SU-DHL-6 (cell line): ENCODE measurements around the gene WWOX.

Experiments
- CTCF ChIP-seq: fragments of 200-600 bp; sonication (generic); IDR thresholded peaks from one replicate; pipeline ENCODE4 v1.5.1; 2017; ENCODE audit warnings: antibody characterized with exemption, mild to moderate bottlenecking, low read length, moderate library complexity; ENCODE audit not compliant: insufficient read depth, poor library complexity, severe bottlenecking
- EZH2phosphoT487 ChIP-seq: fragments of 200-600 bp; sonication (generic), shearing (Covaris generic); conservative IDR thresholded peaks from 2 replicates; pipeline ENCODE4 v1.6.1; 2018; ENCODE audit warnings: mild to moderate bottlenecking, antibody characterized with exemption, low read length, moderate library complexity, mixed read lengths

GRCh38 chr16:78362524-78363135, 263.2 kb downstream of the WWOX start:
- TF ChIP-seq CTCF = no peak
- no peak for TF ChIP-seq EZH2phosphoT487
